Endodermal cell (in vitro differentiated cells): ENCODE results near the gene ZDHHC16. TPM values are rescaled to one million over a fixed set of nuclear protein-coding genes. Genes with fewer than 3 reads are reported as not detected.

ENCODE experiments used
- DNase-seq: peaks from one replicate; pipeline ENCODE4 v3.0.0-alpha.2; 2017
- H3K27ac ChIP-seq: 2 replicates; pipeline ENCODE4 v1.5.1; 2013; ENCODE audit warnings: mild to moderate bottlenecking, low read depth, low read length, moderate library complexity
- H3K27me3 ChIP-seq: 2 replicates; pipeline ENCODE4 v1.6.1; 2013; ENCODE audit warnings: mild to moderate bottlenecking, low read length, moderate library complexity; ENCODE audit not compliant: insufficient read depth, control insufficient read depth, poor library complexity, severe bottlenecking
- H3K36me3 ChIP-seq: 2 replicates; pipeline ENCODE4 v1.7.0; 2013; ENCODE audit warnings: mild to moderate bottlenecking, low read length, moderate library complexity; ENCODE audit not compliant: control insufficient read depth, insufficient read depth
- H3K4me1 ChIP-seq: one replicate; pipeline ENCODE4 v1.7.0; 2013; ENCODE audit warnings: low read length; ENCODE audit not compliant: control insufficient read depth, insufficient read depth
- H3K4me3 ChIP-seq: 2 replicates; pipeline ENCODE4 v1.5.1; 2013; ENCODE audit warnings: mild to moderate bottlenecking, low read length, moderate library complexity
- H3K9ac ChIP-seq: 2 replicates; pipeline ENCODE4 v1.6.1; 2013; ENCODE audit warnings: mild to moderate bottlenecking, low read length, moderate library complexity; ENCODE audit not compliant: poor library complexity, severe bottlenecking; ENCODE audit errors: extremely low read depth
- H3K9me3 ChIP-seq: 2 replicates; pipeline ENCODE4 v1.6.1; 2013; ENCODE audit warnings: mild to moderate bottlenecking, low read length, moderate library complexity; ENCODE audit not compliant: control insufficient read depth
- H3K27ac Mint-ChIP-seq: 2 replicates; pipeline ENCODE4 v1.8.0; 2020; ENCODE audit warnings: mixed read lengths
- H3K27me3 Mint-ChIP-seq: 2 replicates; pipeline ENCODE4 v1.8.0; 2021; ENCODE audit warnings: mild to moderate bottlenecking, mixed read lengths; ENCODE audit not compliant: insufficient read depth
- H3K36me3 Mint-ChIP-seq: 2 replicates; pipeline ENCODE4 v1.8.0; 2020; ENCODE audit warnings: low read depth, mixed read lengths
- H3K4me1 Mint-ChIP-seq: 2 replicates; pipeline ENCODE4 v1.8.0; 2020; ENCODE audit warnings: mixed read lengths
- H3K4me3 Mint-ChIP-seq: 2 replicates; pipeline ENCODE4 v1.8.0; 2020; ENCODE audit warnings: mild to moderate bottlenecking, moderate library complexity, mixed read lengths
- H3K9me3 Mint-ChIP-seq: 2 replicates; pipeline ENCODE4 v1.8.0; 2020; ENCODE audit warnings: mild to moderate bottlenecking, mixed read lengths
- CTCF ChIP-seq: fragments of 200-600 bp; sonication (generic); conservative IDR thresholded peaks from 2 replicates; pipeline ENCODE4 v1.5.0; 2021; ENCODE audit warnings: antibody characterized with exemption, mild to moderate bottlenecking
- WGBS, 2 experiments: methylation state at CpG; one replicate each; pipeline versions ENCODE4 v1.1.5 to v1.1.7; 2013; ENCODE audit warnings: missing lambda C conversion rate in 2 of 2, mixed read lengths in 1 of 2; ENCODE audit not compliant: insufficient coverage in 1 of 2, insufficient read length in 1 of 2; 5-methylcytosine and 5-hydroxymethylcytosine counted together
- total RNA-seq, 2 donors: library from RNA; stranded (reverse); fragmentation: NEBNext Ultra II Directional in 1 of 2; extraction: Animal tissue kit (Norgen Biotek cat#: 25700) in 1 of 2; gene quantifications; 2 replicates in 1 of 2; 3 replicates in 1 of 2; pipeline ENCODE4 v1.2.1, GENCODE V29; 2021

The ZDHHC16 gene
- total RNA-seq, 2 donors from 2014 or later = 44.5 to 53.6 TPM

- Mint-ChIP-seq H3K36me3 (peaks cover 2% of the 10 kb centered on the region), H3K4me3 (no peak overlapping the region), H3K27ac (no peak overlapping the region), H3K4me1 (peaks cover 20% of the 10 kb centered on the region), H3K9me3 (no peaks in the 10 kb centered on the region), H3K27me3 (peaks cover 2% of the 10 kb centered on the region)
- peaks cover 1% of the 10 kb centered on the region for H3K27me3 ChIP-seq
- 83 to 93% methylated on average over 3 of the region's 3 CpGs for WGBS, 2 experiments
- H3K4me1 ChIP-seq = peaks cover 7% of the 10 kb centered on the region
- H3K4me3 ChIP-seq = no peak overlapping the region
- no peaks in the 10 kb centered on the region for H3K9me3 ChIP-seq
- no peak for TF ChIP-seq CTCF
- H3K9ac ChIP-seq = no peak overlapping the region
- no peaks in the 10 kb centered on the region for H3K36me3 ChIP-seq
- DNase-seq = no peak
- no peak overlapping the region for H3K27ac ChIP-seq
Observed at GRCh38 chr10:97506199-97506991, 60.4 kb downstream of the ZDHHC16 start.

Other genes starting within 250 kb of the ZDHHC16 start
- gene ARHGAP19, start 153.5 kb upstream of the ZDHHC16 start, total RNA-seq = 10 to 100 TPM; 26.8 to 47.6 TPM
- 1 to 10 TPM; 6.5 to 7.3 TPM for gene FRAT1, start 126.9 kb upstream of the ZDHHC16 start, total RNA-seq
- 10 to 100 TPM; 31.0 to 35.2 TPM for gene FRAT2, start 111.4 kb upstream of the ZDHHC16 start, total RNA-seq
- 10 to 100 TPM; 33.0 to 34.7 TPM for gene RRP12, start 44.8 kb upstream of the ZDHHC16 start, total RNA-seq
- gene PGAM1, start 20.0 kb upstream of the ZDHHC16 start, total RNA-seq = 100 to 1,000 TPM; 490 to 499 TPM
- gene EXOSC1, start 169 bp upstream of the ZDHHC16 start, total RNA-seq = 10 to 100 TPM; 48.9 to 55.6 TPM
- gene MMS19, start 52.2 kb downstream of the ZDHHC16 start, total RNA-seq = 10 to 100 TPM; 84.2 to 98.8 TPM
- 10 to 100 TPM; 19.1 to 19.3 TPM for gene UBTD1, start 52.7 kb downstream of the ZDHHC16 start, total RNA-seq
- gene ANKRD2, start 126.6 kb downstream of the ZDHHC16 start, total RNA-seq = not detected
- gene HOGA1, start 138.2 kb downstream of the ZDHHC16 start, total RNA-seq = 1 to 10 TPM in 1 of 2 donors, under 1 TPM in 1; 0.15 to 1.7 TPM
- gene C10orf62, start 143.5 kb downstream of the ZDHHC16 start, total RNA-seq = not detected
- gene MORN4, start 187.3 kb downstream of the ZDHHC16 start, total RNA-seq = 10 to 100 TPM; 19.0 to 21.3 TPM
- gene PI4K2A, start 194.5 kb downstream of the ZDHHC16 start, total RNA-seq = 10 to 100 TPM; 14.5 to 18.1 TPM
- gene AVPI1, start 241.1 kb downstream of the ZDHHC16 start, total RNA-seq = 1 to 10 TPM; 3.9 to 4.3 TPM